Thyroid gland (tissue), 4 donors: Measurements from ENCODE around the gene OOSP4A. TPM values are rescaled to one million over a fixed set of nuclear protein-coding genes. Genes with fewer than 3 reads are reported as not detected.

Source experiments
- DNase-seq, 2 donors: peaks; one replicate each; pipeline ENCODE4 v3.0.0-alpha.2; 2019
- H3K27ac ChIP-seq, 3 donors: fragments of 200-600 bp; sonication (generic); 1 replicate in 2 of 3; 2 replicates in 1 of 3; pipeline ENCODE4 v1.5.1; 2016 to 2019; ENCODE audit warnings: mild to moderate bottlenecking in 1 of 3, moderate library complexity in 1 of 3
- H3K27me3 ChIP-seq: fragments of 200-600 bp; sonication (generic); one replicate; pipeline ENCODE4 v1.5.1; 2019
- H3K36me3 ChIP-seq, 2 donors: fragments of 200-600 bp; sonication (generic); one replicate each; pipeline ENCODE4 v1.5.1; 2016 to 2019
- H3K4me1 ChIP-seq, 2 donors: fragments of 200-600 bp; sonication (generic); one replicate each; pipeline ENCODE4 v1.5.1; 2017 to 2019
- H3K4me3 ChIP-seq, 3 donors: fragments of 200-600 bp; sonication (generic); replicated peaks in 1 of 3; 1 replicate in 2 of 3; 2 replicates in 1 of 3; pipeline ENCODE4 v1.5.1; 2016; ENCODE audit warnings: mild to moderate bottlenecking in 1 of 3
- H3K9me3 ChIP-seq: fragments of 200-600 bp; sonication (generic); one replicate; pipeline ENCODE4 v1.5.1; 2017
- CTCF ChIP-seq, 6 experiments: fragments of 200-600 bp in 3 of 6; fragments of 450-650 bp in 3 of 6; sonication (generic) in 3 of 6; IDR thresholded peaks; one replicate each; pipeline ENCODE4 v1.5.1; 2016 to 2019; ENCODE audit warnings: antibody characterized with exemption in 6 of 6, mild to moderate bottlenecking in 2 of 6, inconsistent platforms in 1 of 6, moderate library complexity in 1 of 6
- POLR2A ChIP-seq, 2 donors: fragments of 450-650 bp; IDR thresholded peaks; one replicate each; pipeline ENCODE4 v1.6.1; 2017; ENCODE audit warnings: antibody characterized with exemption in 2 of 2, mild to moderate bottlenecking in 2 of 2, moderate library complexity in 1 of 2
- WGBS, 2 donors: methylation state at CpG; one replicate each; pipeline ENCODE4 v1.1.5; 2017; 5-methylcytosine and 5-hydroxymethylcytosine counted together
- intact Hi-C: fragments of 100-400 bp; cut with DNase I; formaldehyde crosslinking; loops from one replicate; pipeline ENCODE4 v1.15.1; 2023
- total RNA-seq, 4 donors: library from RNA; depleted of rRNA; stranded (reverse); fragments of >200 nt; gene quantifications; one replicate each; pipeline ENCODE4 v1.2.3, GENCODE V29; 2016

Gene OOSP4A
- total RNA-seq, 4 donors from 2014 or later, result not detected

GRCh38 chr11:60005360-60005759 lies 41.5 kb downstream of the OOSP4A start:
- H3K4me3 ChIP-seq, result no peak overlapping the region
- no peaks in the 10 kb centered on the region for H3K4me1 ChIP-seq
- WGBS, 2 donors, result 93 to 95% methylated on average over 1 of the region's 1 CpG
- DNase-seq, result no peak
- no peaks in the 10 kb centered on the region for H3K36me3 ChIP-seq
- H3K27me3 ChIP-seq, result no peaks in the 10 kb centered on the region
- H3K27ac ChIP-seq, result no peak overlapping the region
- no peaks in the 10 kb centered on the region for H3K9me3 ChIP-seq
- no peak for TF ChIP-seq POLR2A (IDR thresholded peaks at IDR 0.05)
- no peak for TF ChIP-seq CTCF (IDR thresholded peaks at IDR 0.05)
- intact Hi-C loops, result no loop called here

- intact Hi-C loops, result no loop called here
- Histone ChIP-seq H3K4me1 (no peaks in the 10 kb centered on the region), H3K4me3 (no peak within 1 kb of the TSS), H3K27me3 (no peaks in the 10 kb centered on the region), H3K36me3 (no peaks in the 10 kb centered on the region), H3K27ac (no peak within 1 kb of the TSS), H3K9me3 (no peaks in the 10 kb centered on the region)
- WGBS, 2 donors, result 83 to 96% methylated on average over 1 of the region's 1 CpG
- TF ChIP-seq CTCF (IDR thresholded peaks at IDR 0.05) (no peak), POLR2A (IDR thresholded peaks at IDR 0.05) (no peak)
- DNase-seq, result no peak
These were observed 53.0 kb downstream of the OOSP4A start, which contains the start of gene OOSP4B for GRCh38 chr11:60016881-60017280. Gene OOSP4B, plus strand, starts transcription at chr11:60017181.

GRCh38 chr11:60018058-60018457 lies 54.2 kb downstream of the OOSP4A start:
- H3K9me3 ChIP-seq, result no peaks in the 10 kb centered on the region
- no peak overlapping the region for H3K27ac ChIP-seq
- no peak overlapping the region for H3K4me3 ChIP-seq
- TF ChIP-seq POLR2A (IDR thresholded peaks at IDR 0.05) (no peak), CTCF (IDR thresholded peaks at IDR 0.05) (no peak)
- H3K36me3 ChIP-seq, result no peaks in the 10 kb centered on the region
- no peaks in the 10 kb centered on the region for H3K27me3 ChIP-seq
- H3K4me1 ChIP-seq, result no peaks in the 10 kb centered on the region
- intact Hi-C loops, result no loop called here
- 67 to 68% methylated on average over 8 of the region's 8 CpGs for WGBS, 2 donors
- no peak for DNase-seq

Other genes starting within 250 kb of the OOSP4A start
- 10 to 100 TPM; 36.5 to 46.4 (median 41.6) TPM for gene STX3, start 208.7 kb upstream of the OOSP4A start, total RNA-seq
- gene MRPL16, start 153.3 kb upstream of the OOSP4A start, total RNA-seq, result 10 to 100 TPM; 19.4 to 40.7 (median 25.4) TPM
- gene CBLIF, start 118.5 kb upstream of the OOSP4A start, total RNA-seq, result not detected
- not detected for gene TCN1, start 97.5 kb upstream of the OOSP4A start, total RNA-seq
- not detected for gene OOSP3, start 85.3 kb upstream of the OOSP4A start, total RNA-seq
- not detected for gene OOSP1, start 25.6 kb upstream of the OOSP4A start, total RNA-seq
- not detected for gene OOSP4B, start 53.1 kb downstream of the OOSP4A start, total RNA-seq
- gene OOSP2, start 76.4 kb downstream of the OOSP4A start, total RNA-seq, result not detected
- gene MS4A3, start 92.6 kb downstream of the OOSP4A start, total RNA-seq, result not detected
- under 1 TPM in 3 of 4 donors, not detected in 1; 0.33 to 0.96 (median 0.39) TPM for gene MS4A2, start 124.6 kb downstream of the OOSP4A start, total RNA-seq
- 10 to 100 TPM; 12.1 to 51.6 (median 36.9) TPM for gene MS4A6A, start 219.1 kb downstream of the OOSP4A start, total RNA-seq